Fibroblast of pulmonary artery (primary cell): ENCODE results near the gene MZF1.

Experiments used
- DNase-seq: peaks from one replicate; pipeline ENCODE4 v3.0.0-alpha.2; 2010; ENCODE audit warnings: low read depth
- H3K4me3 ChIP-seq: replicated peaks from 2 replicates; pipeline ENCODE4 v1.5.1; 2011; ENCODE audit warnings: low read depth, mild to moderate bottlenecking, control low read depth, low read length, moderate library complexity
- CTCF ChIP-seq: IDR thresholded peaks from 2 replicates; pipeline ENCODE4 v1.5.1; 2011; ENCODE audit warnings: mild to moderate bottlenecking, control low read depth, low read length, inconsistent platforms; ENCODE audit errors: missing control alignments

The MZF1 gene

GRCh38 chr19:58572026-58572817 lies 913 bp downstream of the MZF1 start:
- no peak for DNase-seq

GRCh38 chr19:58571575-58571947 lies 1.6 kb downstream of the MZF1 start:
- no peak overlapping the region for H3K4me3 ChIP-seq
- DNase-seq, result no peak

More at GRCh38 chr19:58572026-58572817, 913 bp downstream of the MZF1 start:
- TF ChIP-seq CTCF, result no peak
- peak overlapping the region; percentile 90 for H3K4me3 ChIP-seq

GRCh38 chr19:58570770-58571574 lies 2.2 kb downstream of the MZF1 start:
- no peak for DNase-seq
- no peak overlapping the region for H3K4me3 ChIP-seq
- no peak for TF ChIP-seq CTCF

More at GRCh38 chr19:58571575-58571947, 1.6 kb downstream of the MZF1 start:
- no peak for TF ChIP-seq CTCF

- DNase-seq, result no peak
- H3K4me3 ChIP-seq, result no peak overlapping the region
- no peak for TF ChIP-seq CTCF
These were observed 3.0 kb downstream of the MZF1 start for GRCh38 chr19:58569943-58570670.

- no peak for TF ChIP-seq CTCF
- H3K4me3 ChIP-seq, result no peak overlapping the region
These were observed 3.8 kb downstream of the MZF1 start for GRCh38 chr19:58569191-58569942.

GRCh38 chr19:58568453-58569130 lies 4.5 kb downstream of the MZF1 start:
- no peak for DNase-seq
- TF ChIP-seq CTCF, result no peak
- H3K4me3 ChIP-seq, result no peak overlapping the region

More at GRCh38 chr19:58569191-58569942, 3.8 kb downstream of the MZF1 start:
- no peak for DNase-seq
